Ishikawa (cell line): ENCODE measurements around the gene CD27.

Source experiments
- CEBPB ChIP-seq: IDR thresholded peaks from 2 replicates; pipeline ENCODE4 v1.6.1; 2012
- CREB1 ChIP-seq: IDR thresholded peaks from 2 replicates; pipeline ENCODE4 v1.6.1; 2012; ENCODE audit warnings: low read depth
- EGR1 ChIP-seq: IDR thresholded peaks from 2 replicates; pipeline ENCODE4 v1.6.1; 2012
- EP300 ChIP-seq: IDR thresholded peaks from 2 replicates; pipeline ENCODE4 v1.6.1; 2012; ENCODE audit warnings: borderline replicate concordance
- FOXM1 ChIP-seq: IDR thresholded peaks from 2 replicates; pipeline ENCODE4 v1.6.1; 2012; ENCODE audit warnings: low read depth, borderline replicate concordance
- MAX ChIP-seq: IDR thresholded peaks from 2 replicates; pipeline ENCODE4 v1.6.1; 2012
- NFIC ChIP-seq: IDR thresholded peaks from 2 replicates; pipeline ENCODE4 v1.6.1; 2012
- RAD21 ChIP-seq: IDR thresholded peaks from 2 replicates; pipeline ENCODE4 v1.6.1; 2012; ENCODE audit warnings: low read depth
- REST ChIP-seq: IDR thresholded peaks from 2 replicates; pipeline ENCODE4 v1.6.1; 2012; ENCODE audit warnings: low read depth, mild to moderate bottlenecking
- TAF1 ChIP-seq: IDR thresholded peaks from 2 replicates; pipeline ENCODE4 v1.6.1; 2012; ENCODE audit warnings: low read depth, mild to moderate bottlenecking
- TCF12 ChIP-seq: IDR thresholded peaks from 2 replicates; pipeline ENCODE4 v1.6.1; 2012; ENCODE audit warnings: low read depth
- TEAD4 ChIP-seq: IDR thresholded peaks from 2 replicates; pipeline ENCODE4 v1.6.1; 2012
- USF1 ChIP-seq: IDR thresholded peaks from 2 replicates; pipeline ENCODE4 v1.6.1; 2012
- YY1 ChIP-seq: IDR thresholded peaks from 2 replicates; pipeline ENCODE4 v1.6.1; 2012; ENCODE audit warnings: low read depth
- ZBTB7A ChIP-seq: IDR thresholded peaks from 2 replicates; pipeline ENCODE4 v1.6.1; 2012; ENCODE audit warnings: low read depth

CD27 gene

DNA sequence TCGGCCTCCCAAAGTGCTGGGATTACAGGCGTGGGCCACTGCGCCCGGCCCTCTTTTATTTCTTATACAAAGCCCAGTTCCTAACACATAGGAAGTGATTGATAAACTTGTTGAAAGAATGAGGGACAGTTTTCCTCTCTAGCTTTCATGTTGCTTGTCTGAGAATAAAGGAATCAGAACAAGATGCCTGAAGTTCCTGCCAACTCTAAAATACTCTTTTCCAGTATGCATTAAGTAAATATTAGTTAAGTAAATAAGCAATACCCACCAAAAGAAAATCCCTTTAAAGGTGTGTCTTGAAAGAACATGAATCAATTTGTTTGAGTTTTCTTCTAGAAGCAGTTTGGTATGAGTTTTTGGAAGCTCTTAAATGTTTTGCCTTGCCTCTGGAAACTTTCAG, 24.4 kb upstream of the CD27 start:
- TF ChIP-seq MAX (no peak), TCF12 (no peak), YY1 (no peak), REST (no peak), USF1 (no peak), NFIC (no peak), EP300 (no peak), TEAD4 (no peak), CREB1 (no peak), TAF1 (no peak)

DNA sequence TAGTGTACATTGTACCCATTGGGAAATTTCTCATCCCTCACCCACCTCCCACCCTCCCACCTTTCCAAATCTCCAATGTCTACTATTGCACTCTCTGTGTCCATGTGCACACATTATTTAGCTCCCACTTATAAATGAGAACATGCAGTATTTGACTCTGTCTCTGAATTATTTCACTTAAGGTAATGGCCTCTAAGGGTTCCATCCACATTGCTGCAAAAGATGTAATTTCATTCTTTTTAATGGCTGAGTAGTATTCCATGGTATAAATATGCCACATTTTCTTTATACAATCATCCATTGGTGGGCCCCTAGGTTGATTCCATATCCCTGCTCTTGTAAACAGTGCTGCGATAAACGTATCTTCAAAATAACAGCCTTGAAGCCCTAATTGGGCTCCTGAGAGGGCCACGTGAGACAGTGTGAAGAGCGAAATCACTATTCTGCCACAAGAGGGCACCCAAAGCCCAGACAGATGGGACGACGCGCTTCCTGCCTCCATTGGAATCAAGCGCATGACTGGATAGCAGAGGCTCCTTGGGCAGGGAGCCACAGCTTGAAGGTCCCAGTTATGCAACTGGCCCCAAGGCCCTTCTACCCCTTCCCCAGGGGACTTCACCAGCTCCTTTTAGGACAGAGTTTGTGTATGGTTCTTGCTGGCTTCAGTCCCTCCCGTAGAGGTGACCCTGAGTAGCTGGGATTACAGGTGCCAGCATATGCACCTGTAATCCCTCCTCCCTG, 21.3 kb upstream of the CD27 start:
- TF ChIP-seq FOXM1 (no peak), EGR1 (no peak), EP300 (no peak), CEBPB (peak; percentile 56; the same call in 1 of the 2 replicates), USF1 (peak; percentile 92), YY1 (peak; percentile 68), TCF12 (no peak), CREB1 (no peak), TAF1 (no peak), ZBTB7A (no peak), NFIC (no peak), RAD21 (peak; percentile 100), MAX (peak; percentile 99), REST (no peak), TEAD4 (no peak; the same call in 1 of the 2 replicates)

GRCh38 chr12:6424008-6424347, 20.8 kb upstream of the CD27 start:
- TF ChIP-seq ZBTB7A (no peak), EP300 (no peak)

DNA sequence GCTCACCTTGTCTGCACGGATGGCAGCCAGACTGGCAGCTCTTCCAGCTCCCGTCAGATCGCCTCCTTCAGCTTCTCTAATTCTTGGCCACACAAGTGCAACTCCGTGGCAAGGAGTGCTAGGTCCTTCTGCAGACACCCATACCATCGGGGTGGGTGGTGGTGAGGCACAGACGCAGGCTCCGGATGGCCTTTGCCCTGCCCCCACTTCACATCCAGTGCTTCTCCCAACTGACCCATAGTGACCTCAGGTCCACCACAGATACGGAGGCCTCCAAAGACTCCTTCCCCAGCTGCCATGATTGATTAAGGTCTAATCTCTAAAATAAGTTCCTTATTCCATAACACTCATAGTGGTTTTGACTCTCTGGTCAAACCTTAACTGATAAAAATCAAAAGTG, 19.9 kb upstream of the CD27 start:
- TF ChIP-seq CREB1, result no peak
- no peak for TF ChIP-seq EP300

DNA sequence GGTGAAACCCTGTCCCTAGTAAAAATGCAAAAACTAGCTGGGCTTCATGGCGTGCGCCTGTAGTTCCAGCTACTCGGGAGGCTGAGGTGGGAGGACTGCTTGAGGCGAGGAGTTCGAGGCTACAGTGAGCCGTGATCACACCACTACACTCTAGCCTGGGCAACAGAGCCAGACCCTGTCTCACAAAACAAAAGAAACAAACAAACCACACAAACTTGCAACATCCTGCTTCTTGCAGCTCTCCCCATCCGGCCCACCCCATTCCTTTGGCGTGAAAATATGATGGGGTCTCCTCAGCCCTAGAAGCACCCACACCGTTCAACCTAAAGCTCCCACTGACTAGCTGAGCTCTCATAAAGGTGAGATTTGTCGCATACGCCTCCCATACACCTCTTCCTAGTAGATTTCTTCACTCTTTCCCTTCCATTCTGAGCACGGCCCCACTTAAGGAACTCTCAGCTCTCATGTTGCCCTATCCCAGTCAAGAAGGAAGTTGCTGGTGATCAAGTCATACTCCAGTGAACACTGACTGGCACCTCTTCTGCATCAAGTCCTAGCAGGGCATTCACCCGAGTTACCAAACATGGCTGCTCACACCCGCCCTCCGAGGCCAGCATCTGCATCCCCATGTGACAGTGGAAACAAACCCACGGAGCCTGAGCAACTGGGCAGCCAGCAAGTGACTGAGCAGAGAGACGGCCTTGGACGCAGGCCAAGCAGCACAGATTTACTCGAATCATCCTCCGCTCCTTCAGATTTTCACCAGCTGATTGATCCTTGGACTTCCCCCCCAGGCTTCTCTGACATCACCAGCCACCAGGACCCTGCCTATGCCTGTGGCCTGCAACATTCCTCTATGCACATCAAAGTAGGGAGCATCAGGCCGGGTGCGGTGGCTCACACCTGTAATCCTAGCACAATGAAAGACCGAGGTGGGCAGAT, 18.9 kb upstream of the CD27 start:
- TF ChIP-seq EP300 (no peak), USF1 (no peak), TEAD4 (no peak), CEBPB (no peak), TAF1 (no peak), ZBTB7A (no peak), TCF12 (no peak), MAX (no peak), FOXM1 (no peak), RAD21 (no peak)
